Measurements from ENCODE around the gene FOXRED2. TPM values are rescaled to one million over a fixed set of nuclear protein-coding genes. Genes with fewer than 3 reads are reported as not detected.

FOXRED2 gene
- total and polyA plus RNA-seq, 2 of the 8 experiments (the other 6 are each of a cell fraction or from before 2014, with no cell fraction given) = 11.5 to 27.8 TPM

- Histone ChIP-seq H3K4me3 (ENCODE audit: extremely low read depth in 1 of 4, insufficient read depth in 2 of 4, low read depth in 3 of 4, low read length in 4 of 4) (peak overlapping the region; percentile 58 to 97 (median 71)), H2BK20ac (ENCODE audit: low read length) (no peak overlapping the region), H2BK12ac (ENCODE audit: low read depth, low read length) (peak overlapping the region; percentile 75; the same call in 1 of the 2 replicates), H4K8ac (ENCODE audit: extremely low read depth, insufficient read depth, low read length) (no peak overlapping the region), H2AFZ (ENCODE audit: low read length) (peak overlapping the region; percentile 74), H3K23ac (ENCODE audit: insufficient read length) (no peak overlapping the region), H4K20me1 (replicated peaks in 1 of 2; ENCODE audit: control insufficient read depth in 1 of 2, insufficient read depth in 2 of 2, low read length in 2 of 2) (no peaks in the 10 kb centered on the region), H3K27me3 (replicated peaks in 1 of 4; ENCODE audit: control insufficient read depth in 3 of 4, extremely low read depth in 1 of 4, insufficient read depth in 3 of 4, low read length in 3 of 4) (peaks cover 0 to 7% (median 5%) of the 10 kb centered on the region in 4 experiments; a peak in 5 of 7 replicates), H3K79me1 (ENCODE audit: low read depth, low read length) (no peaks in the 10 kb centered on the region), H3K4ac (replicated peaks; ENCODE audit: insufficient read length, low read depth, low read length) (peak overlapping the region; percentile 80), H3K79me2 (ENCODE audit: control insufficient read depth in 1 of 2, insufficient read depth in 2 of 2, low read length in 2 of 2) (no peaks in the 10 kb centered on the region), H2BK15ac (ENCODE audit: low read length) (peak overlapping the region; percentile 88; the same call in 1 of the 2 replicates), H3K14ac (ENCODE audit: insufficient read length) (no peak overlapping the region), H3K27ac (ENCODE audit: low read depth, low read length) (no peak overlapping the region), H4K91ac (replicated peaks; ENCODE audit: insufficient read length, low read length) (no peak overlapping the region), H3K36me3 (ENCODE audit: control insufficient read depth in 2 of 4, insufficient read depth in 4 of 4, low read length in 3 of 4) (peaks cover 0 to 8% (median 6%) of the 10 kb centered on the region in 4 experiments; a peak in 5 of 8 replicates), H2BK5ac (ENCODE audit: low read depth, low read length) (peak overlapping the region; percentile 90), H3K23me2 (ENCODE audit: low read depth, low read length) (peaks cover 7% of the 10 kb centered on the region), H3K18ac (ENCODE audit: extremely low read depth, low read length) (no peak overlapping the region), H2AK5ac (ENCODE audit: low read depth, low read length) (0 out of 2 replicates have a peak overlapping the region, but pooled peaks have one; percentile 45), H4K5ac (ENCODE audit: insufficient read length, low read depth, low read length) (peak overlapping the region; percentile 57), H3K9ac (replicated peaks in 1 of 4; ENCODE audit: extremely low read depth in 1 of 4, low read depth in 3 of 4, low read length in 3 of 4) (peak overlapping the region; percentile 67 to 86 (median 74)), H3K9me3 (ENCODE audit: insufficient read depth in 2 of 2, low read depth in 1 of 2, low read length in 1 of 2) (no peaks in the 10 kb centered on the region), H2BK120ac (replicated peaks; ENCODE audit: low read depth, low read length) (no peak overlapping the region), H3K56ac (replicated peaks; ENCODE audit: insufficient read length, low read depth, low read length) (peak overlapping the region; percentile 9), H3K4me2 (ENCODE audit: insufficient read depth in 1 of 2, low read depth in 2 of 2, low read length in 2 of 2) (peak overlapping the region; percentile 88 to 97), H3K4me1 (replicated peaks in 1 of 4; ENCODE audit: control insufficient read depth in 3 of 4, insufficient read depth in 4 of 4, low read length in 3 of 4) (peaks cover 0 to 5% (median 2%) of the 10 kb centered on the region in 4 experiments; a peak in 4 of 7 replicates)
- 28% methylated on average over 9 of the region's 9 CpGs; no CpG with 5 or more reads in 1 of the 2 experiments for WGBS, 2 experiments (ENCODE audit: extremely low coverage in 1 of 2, insufficient coverage in 1 of 2, insufficient read length in 1 of 2, insufficient replicate concordance in 2 of 2, low coverage in 1 of 2, low lambda C conversion rate in 2 of 2, missing lambda C conversion rate in 1 of 2)
- 0 out of 2 replicates have a peak, but pooled peaks have one; percentile 25 for TF ChIP-seq SP1 (IDR thresholded peaks at IDR 0.05; ENCODE audit: low read depth, low read length)
- TF ChIP-seq CBX5 (IDR thresholded peaks at IDR 0.05; ENCODE audit: low read depth, low read length) = no peak
- ChIA-PET POLR2A (ENCODE audit: partially characterized antibody) (interaction anchor here (0.7 to 2.5 kb wide), 14 partner anchors 9 to 308 kb away, joined by 3 to 13 read pairs (median 8); partner anchors contain the start of genes APOL2 and FOXRED2), CTCF (ENCODE audit: partially characterized antibody) (no interaction called here)
- FAIRE-seq (peak; percentile 63), DNase-seq (ENCODE audit: low read depth in 1 of 2, low spot score in 2 of 2) (no peak)
These were observed 25.9 kb downstream of the FOXRED2 start for GRCh38 chr22:36480941-36481392.
